ENCODE measurements around the gene NGEF. TPM values are rescaled to one million over a fixed set of nuclear protein-coding genes. Genes with fewer than 3 reads are reported as not detected.

The NGEF gene
- total and polyA plus RNA-seq, 4 donors = 10.6 to 22.6 (median 10.8) TPM

GRCh38 chr2:232949016-232949415 is 64.0 kb downstream of the NGEF start:
- Histone ChIP-seq H3K27ac (ENCODE audit: low read depth in 1 of 2, low read length in 2 of 2) (no peak overlapping the region), H3K9me3 (ENCODE audit: control insufficient read depth in 4 of 4, low read length in 3 of 4) (no peaks in the 10 kb centered on the region), H3K4me1 (ENCODE audit: control insufficient read depth in 4 of 4, insufficient read depth in 4 of 4, low read length in 3 of 4) (no peaks in the 10 kb centered on the region), H3K27me3 (ENCODE audit: control insufficient read depth in 4 of 4, insufficient read depth in 4 of 4, low read length in 3 of 4) (no peaks in the 10 kb centered on the region), H3K36me3 (ENCODE audit: control insufficient read depth in 4 of 4, insufficient read depth in 3 of 4, low read depth in 1 of 4, low read length in 3 of 4) (peaks cover 0 to 4% (median 0%) of the 10 kb centered on the region in 4 donors), H3K4me3 (ENCODE audit: low read depth in 1 of 3, low read length in 3 of 3) (no peak overlapping the region), H3K9ac (ENCODE audit: low read depth in 1 of 2, low read length in 2 of 2) (no peak overlapping the region)
- TF ChIP-seq SP1 (IDR thresholded peaks at IDR 0.05) (no peak), TAF1 (conservative IDR thresholded peaks at IDR 0.05) (no peak), RAD21 (IDR thresholded peaks at IDR 0.05) (no peak), EGR1 (IDR thresholded peaks at IDR 0.05; ENCODE audit: low read depth in 2 of 2) (no peak), FOXA1 (IDR thresholded peaks at IDR 0.05) (no peak), GABPA (IDR thresholded peaks at IDR 0.05 in 1 of 2, conservative IDR thresholded peaks at IDR 0.05 in 1 of 2) (no peak), RXRA (IDR thresholded peaks at IDR 0.05) (no peak), ZBTB33 (IDR thresholded peaks at IDR 0.05) (no peak), YY1 (IDR thresholded peaks at IDR 0.05) (no peak), HNF4A (conservative IDR thresholded peaks at IDR 0.05) (no peak)
- TF ChIP-seq, protein P1, sequence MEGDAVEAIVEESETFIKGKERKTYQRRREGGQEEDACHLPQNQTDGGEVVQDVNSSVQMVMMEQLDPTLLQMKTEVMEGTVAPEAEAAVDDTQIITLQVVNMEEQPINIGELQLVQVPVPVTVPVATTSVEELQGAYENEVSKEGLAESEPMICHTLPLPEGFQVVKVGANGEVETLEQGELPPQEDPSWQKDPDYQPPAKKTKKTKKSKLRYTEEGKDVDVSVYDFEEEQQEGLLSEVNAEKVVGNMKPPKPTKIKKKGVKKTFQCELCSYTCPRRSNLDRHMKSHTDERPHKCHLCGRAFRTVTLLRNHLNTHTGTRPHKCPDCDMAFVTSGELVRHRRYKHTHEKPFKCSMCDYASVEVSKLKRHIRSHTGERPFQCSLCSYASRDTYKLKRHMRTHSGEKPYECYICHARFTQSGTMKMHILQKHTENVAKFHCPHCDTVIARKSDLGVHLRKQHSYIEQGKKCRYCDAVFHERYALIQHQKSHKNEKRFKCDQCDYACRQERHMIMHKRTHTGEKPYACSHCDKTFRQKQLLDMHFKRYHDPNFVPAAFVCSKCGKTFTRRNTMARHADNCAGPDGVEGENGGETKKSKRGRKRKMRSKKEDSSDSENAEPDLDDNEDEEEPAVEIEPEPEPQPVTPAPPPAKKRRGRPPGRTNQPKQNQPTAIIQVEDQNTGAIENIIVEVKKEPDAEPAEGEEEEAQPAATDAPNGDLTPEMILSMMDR (IDR thresholded peaks at IDR 0.05; ENCODE audit: low read depth, low read length, missing input control) = no peak
- no peak for DNase-seq (ENCODE audit: low spot score)
- 93% methylated on average over 4 of the region's 4 CpGs for WGBS

DNA sequence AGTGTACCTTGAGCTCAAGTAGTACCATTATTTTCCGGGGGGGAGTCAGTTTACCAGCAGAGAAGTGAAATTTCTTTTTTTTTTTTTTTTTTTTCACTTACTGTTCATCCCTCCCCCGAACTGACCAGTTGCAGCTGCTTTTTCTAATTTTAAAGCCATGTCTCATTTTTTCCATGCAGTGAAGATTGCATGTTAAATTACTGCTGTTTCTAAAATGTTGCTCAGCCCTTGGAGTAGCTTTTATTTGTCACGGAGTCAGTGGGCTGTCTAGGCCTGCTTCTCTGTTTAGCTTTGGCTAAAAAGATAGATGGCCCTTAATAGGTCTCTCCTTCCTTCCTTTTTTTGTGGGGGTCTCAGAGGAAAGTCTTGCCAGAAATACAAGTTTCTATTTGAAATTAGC is 70.2 kb downstream of the NGEF start:
- Histone ChIP-seq H3K27me3 (ENCODE audit: control insufficient read depth in 4 of 4, insufficient read depth in 4 of 4, low read length in 3 of 4) (no peaks in the 10 kb centered on the region), H3K27ac (ENCODE audit: low read depth in 1 of 2, low read length in 2 of 2) (no peak overlapping the region), H3K4me1 (ENCODE audit: control insufficient read depth in 4 of 4, insufficient read depth in 4 of 4, low read length in 3 of 4) (no peaks in the 10 kb centered on the region), H3K4me3 (ENCODE audit: low read depth in 1 of 3, low read length in 3 of 3) (no peak overlapping the region), H3K9ac (ENCODE audit: low read depth in 1 of 2, low read length in 2 of 2) (no peak overlapping the region), H3K36me3 (ENCODE audit: control insufficient read depth in 4 of 4, insufficient read depth in 3 of 4, low read depth in 1 of 4, low read length in 3 of 4) (peaks cover 0 to 8% (median 3%) of the 10 kb centered on the region in 4 donors), H3K9me3 (ENCODE audit: control insufficient read depth in 4 of 4, low read length in 3 of 4) (no peaks in the 10 kb centered on the region)
- WGBS = 91% methylated on average over 3 of the region's 3 CpGs
- DNase-seq (ENCODE audit: low spot score) = no peak
- no peak for TF ChIP-seq RXRA (IDR thresholded peaks at IDR 0.05)
- no peak for TF ChIP-seq FOXA1 (IDR thresholded peaks at IDR 0.05)
- TF ChIP-seq JUND (IDR thresholded peaks at IDR 0.05) = no peak
- TF ChIP-seq HNF4A (conservative IDR thresholded peaks at IDR 0.05) = no peak
- no peak for TF ChIP-seq HNF4G (IDR thresholded peaks at IDR 0.05)
- TF ChIP-seq RAD21 (IDR thresholded peaks at IDR 0.05) = no peak
- TF ChIP-seq, protein P2, sequence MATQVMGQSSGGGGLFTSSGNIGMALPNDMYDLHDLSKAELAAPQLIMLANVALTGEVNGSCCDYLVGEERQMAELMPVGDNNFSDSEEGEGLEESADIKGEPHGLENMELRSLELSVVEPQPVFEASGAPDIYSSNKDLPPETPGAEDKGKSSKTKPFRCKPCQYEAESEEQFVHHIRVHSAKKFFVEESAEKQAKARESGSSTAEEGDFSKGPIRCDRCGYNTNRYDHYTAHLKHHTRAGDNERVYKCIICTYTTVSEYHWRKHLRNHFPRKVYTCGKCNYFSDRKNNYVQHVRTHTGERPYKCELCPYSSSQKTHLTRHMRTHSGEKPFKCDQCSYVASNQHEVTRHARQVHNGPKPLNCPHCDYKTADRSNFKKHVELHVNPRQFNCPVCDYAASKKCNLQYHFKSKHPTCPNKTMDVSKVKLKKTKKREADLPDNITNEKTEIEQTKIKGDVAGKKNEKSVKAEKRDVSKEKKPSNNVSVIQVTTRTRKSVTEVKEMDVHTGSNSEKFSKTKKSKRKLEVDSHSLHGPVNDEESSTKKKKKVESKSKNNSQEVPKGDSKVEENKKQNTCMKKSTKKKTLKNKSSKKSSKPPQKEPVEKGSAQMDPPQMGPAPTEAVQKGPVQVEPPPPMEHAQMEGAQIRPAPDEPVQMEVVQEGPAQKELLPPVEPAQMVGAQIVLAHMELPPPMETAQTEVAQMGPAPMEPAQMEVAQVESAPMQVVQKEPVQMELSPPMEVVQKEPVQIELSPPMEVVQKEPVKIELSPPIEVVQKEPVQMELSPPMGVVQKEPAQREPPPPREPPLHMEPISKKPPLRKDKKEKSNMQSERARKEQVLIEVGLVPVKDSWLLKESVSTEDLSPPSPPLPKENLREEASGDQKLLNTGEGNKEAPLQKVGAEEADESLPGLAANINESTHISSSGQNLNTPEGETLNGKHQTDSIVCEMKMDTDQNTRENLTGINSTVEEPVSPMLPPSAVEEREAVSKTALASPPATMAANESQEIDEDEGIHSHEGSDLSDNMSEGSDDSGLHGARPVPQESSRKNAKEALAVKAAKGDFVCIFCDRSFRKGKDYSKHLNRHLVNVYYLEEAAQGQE (IDR thresholded peaks at IDR 0.05) = no peak
- TF ChIP-seq, protein P1 (IDR thresholded peaks at IDR 0.05; ENCODE audit: low read depth, low read length, missing input control) = no peak
- no peak for TF ChIP-seq ZBTB33 (IDR thresholded peaks at IDR 0.05)
- no peak for TF ChIP-seq SP1 (IDR thresholded peaks at IDR 0.05)
- no peak for TF ChIP-seq TAF1 (conservative IDR thresholded peaks at IDR 0.05)
- TF ChIP-seq MAX (IDR thresholded peaks at IDR 0.05) = no peak
- no peak for TF ChIP-seq GABPA (IDR thresholded peaks at IDR 0.05 in 1 of 2, conservative IDR thresholded peaks at IDR 0.05 in 1 of 2)
- TF ChIP-seq FOXA2 (IDR thresholded peaks at IDR 0.05) = no peak
- TF ChIP-seq YY1 (IDR thresholded peaks at IDR 0.05) = no peak
- TF ChIP-seq ATF3 (IDR thresholded peaks at IDR 0.05) = no peak
- TF ChIP-seq EGR1 (IDR thresholded peaks at IDR 0.05; ENCODE audit: low read depth in 2 of 2) = no peak
- TF ChIP-seq NR2F2 (IDR thresholded peaks at IDR 0.05) = no peak
